Osteocyte (in vitro differentiated cells): ENCODE data around the gene DEPDC1. TPM values are rescaled to one million over a fixed set of nuclear protein-coding genes. Genes with fewer than 3 reads are reported as not detected.
A peak's percentile ranks its signal among the peaks of the same experiment; 100 is the strongest.

Experiments used
- DNase-seq: peaks from one replicate; pipeline ENCODE4 v3.0.0; 2021; ENCODE audit warnings: mixed read lengths; ENCODE audit not compliant: unreplicated experiment; ENCODE audit errors: extremely low spot score
- H3K27ac Mint-ChIP-seq: one replicate; pipeline ENCODE4 v1.8.0; 2021; ENCODE audit warnings: mild to moderate bottlenecking, mixed read lengths; ENCODE audit not compliant: unreplicated experiment
- H3K27me3 Mint-ChIP-seq: one replicate; pipeline ENCODE4 v1.8.0; 2021; ENCODE audit warnings: mixed read lengths; ENCODE audit not compliant: unreplicated experiment
- H3K36me3 Mint-ChIP-seq: one replicate; pipeline ENCODE4 v1.8.0; 2021; ENCODE audit warnings: mixed read lengths; ENCODE audit not compliant: unreplicated experiment
- H3K4me1 Mint-ChIP-seq: one replicate; pipeline ENCODE4 v1.8.0; 2021; ENCODE audit warnings: mixed read lengths; ENCODE audit not compliant: unreplicated experiment
- H3K4me3 Mint-ChIP-seq: one replicate; pipeline ENCODE4 v1.8.0; 2021; ENCODE audit warnings: mild to moderate bottlenecking, moderate library complexity, mixed read lengths; ENCODE audit not compliant: unreplicated experiment
- H3K9me3 Mint-ChIP-seq: one replicate; pipeline ENCODE4 v1.8.0; 2021; ENCODE audit warnings: mixed read lengths; ENCODE audit not compliant: unreplicated experiment
- CTCF ChIP-seq: fragments of 200-600 bp; sonication (generic); IDR thresholded peaks from 2 replicates; pipeline ENCODE4 v1.5.0; 2021; ENCODE audit warnings: antibody characterized with exemption, mild to moderate bottlenecking, moderate library complexity
- long read RNA-seq: library from polyadenylated mRNA; unstranded; transcript quantifications from one replicate; pipeline ENCODE4 v2.0.0, GENCODE V29; 2021
- total RNA-seq: library from RNA; stranded (reverse); gene quantifications from 2 replicates; pipeline ENCODE4 v1.2.1, GENCODE V29; 2021

DEPDC1 gene
- total RNA-seq = 4.9 and 6.5 TPM in 2 replicates
- long read RNA-seq, full-length matches to known transcripts = 11 of 59 reads
- long read RNA-seq, partial matches to known transcripts = 40 of 59 reads
- long read RNA-seq, other reads (novel, unspliced or antisense) = 8 of 59 reads

GRCh38 chr1:68496680-68497357, at the start of gene DEPDC1:
Gene DEPDC1, minus strand, starts transcription at chr1:68497082. Its CDS starts 83 bp downstream, at chr1:68496999.
- Mint-ChIP-seq H3K9me3 (peaks cover 5% of the 10 kb centered on the region), H3K27ac (peak within 1 kb of the TSS; percentile 78), H3K36me3 (no peaks in the 10 kb centered on the region), H3K4me1 (peaks cover 28% of the 10 kb centered on the region), H3K4me3 (peak within 1 kb of the TSS; percentile 87), H3K27me3 (peaks cover 5% of the 10 kb centered on the region)
- DNase-seq = peak; percentile 98
- TF ChIP-seq CTCF = no peak

GRCh38 chr1:68544651-68545050, 47.8 kb upstream of the DEPDC1 start:
- TF ChIP-seq CTCF = no peak
- H3K27ac Mint-ChIP-seq = no peak overlapping the region
- peaks cover 2% of the 10 kb centered on the region for H3K27me3 Mint-ChIP-seq
- no peaks in the 10 kb centered on the region for H3K4me1 Mint-ChIP-seq
- no peak overlapping the region for H3K4me3 Mint-ChIP-seq
- H3K36me3 Mint-ChIP-seq = no peaks in the 10 kb centered on the region
- H3K9me3 Mint-ChIP-seq = peaks cover 1% of the 10 kb centered on the region
- no peak for DNase-seq

- H3K4me1 Mint-ChIP-seq = no peaks in the 10 kb centered on the region
- H3K36me3 Mint-ChIP-seq = no peaks in the 10 kb centered on the region
- TF ChIP-seq CTCF = no peak
- no peak overlapping the region for H3K4me3 Mint-ChIP-seq
- DNase-seq = no peak
- no peak overlapping the region for H3K27ac Mint-ChIP-seq
- no peaks in the 10 kb centered on the region for H3K27me3 Mint-ChIP-seq
- H3K9me3 Mint-ChIP-seq = no peaks in the 10 kb centered on the region
Observed at GRCh38 chr1:68542586-68542985, 45.7 kb upstream of the DEPDC1 start.

GRCh38 chr1:68538941-68539340, 42.1 kb upstream of the DEPDC1 start:
- Mint-ChIP-seq H3K36me3 (no peaks in the 10 kb centered on the region), H3K27me3 (peaks cover 4% of the 10 kb centered on the region), H3K9me3 (no peaks in the 10 kb centered on the region), H3K4me3 (no peak overlapping the region), H3K4me1 (no peaks in the 10 kb centered on the region), H3K27ac (no peak overlapping the region)
- TF ChIP-seq CTCF = no peak
- DNase-seq = no peak

GRCh38 chr1:68528243-68528642, 31.4 kb upstream of the DEPDC1 start:
- peaks cover 3% of the 10 kb centered on the region for H3K9me3 Mint-ChIP-seq
- TF ChIP-seq CTCF = no peak
- peaks cover 15% of the 10 kb centered on the region for H3K27me3 Mint-ChIP-seq
- no peak overlapping the region for H3K27ac Mint-ChIP-seq
- no peaks in the 10 kb centered on the region for H3K36me3 Mint-ChIP-seq
- no peak overlapping the region for H3K4me3 Mint-ChIP-seq
- no peaks in the 10 kb centered on the region for H3K4me1 Mint-ChIP-seq
- DNase-seq = no peak
